Osteoblast (primary cell): ENCODE data around the gene TNPO3. TPM values are rescaled to one million over a fixed set of nuclear protein-coding genes. Genes with fewer than 3 reads are reported as not detected.
A peak's percentile ranks its signal among the peaks of the same experiment; 100 is the strongest.

Source experiments
- DNase-seq: peaks from one replicate; pipeline ENCODE4 v3.0.0; 2011; ENCODE audit warnings: low spot score, mixed read lengths; ENCODE audit not compliant: insufficient read length; ENCODE audit errors: missing footprints
- H2AFZ ChIP-seq: 2 replicates; pipeline ENCODE4 v1.6.0; 2011; ENCODE audit warnings: mild to moderate bottlenecking, low read length
- H3K27ac ChIP-seq: 2 replicates; pipeline ENCODE4 v1.5.1; 2011; ENCODE audit warnings: mild to moderate bottlenecking, low read depth, low read length, moderate library complexity
- H3K27me3 ChIP-seq: 2 replicates; pipeline ENCODE4 v1.6.0; 2012; ENCODE audit warnings: mild to moderate bottlenecking, control low read depth, inconsistent platforms, low read length, moderate library complexity; ENCODE audit not compliant: insufficient read depth
- H3K36me3 ChIP-seq: 2 replicates; pipeline ENCODE4 v1.5.1; 2011; ENCODE audit warnings: mild to moderate bottlenecking, low read length, control low read depth, moderate library complexity; ENCODE audit not compliant: insufficient read depth
- H3K4me1 ChIP-seq: 2 replicates; pipeline ENCODE4 v1.5.1; 2011; ENCODE audit warnings: mild to moderate bottlenecking, low read length, control low read depth, moderate library complexity; ENCODE audit not compliant: insufficient read depth
- H3K4me2 ChIP-seq: 2 replicates; pipeline ENCODE4 v1.6.0; 2011; ENCODE audit warnings: mild to moderate bottlenecking, low read length; ENCODE audit not compliant: insufficient read depth
- H3K4me3 ChIP-seq: fragments of 200-600 bp; sonication (generic); 3 replicates; pipeline ENCODE4 v1.5.1; 2012; ENCODE audit warnings: mild to moderate bottlenecking, low read length, inconsistent platforms; ENCODE audit not compliant: insufficient read depth
- H3K79me2 ChIP-seq: 2 replicates; pipeline ENCODE4 v1.6.0; 2012; ENCODE audit warnings: mild to moderate bottlenecking, low read length, control low read depth, inconsistent platforms; ENCODE audit not compliant: insufficient read depth
- H3K9me3 ChIP-seq: 2 replicates; pipeline ENCODE4 v1.5.1; 2011; ENCODE audit warnings: low read depth, low read length, control low read depth
- H4K20me1 ChIP-seq: 2 replicates; pipeline ENCODE4 v1.6.0; 2012; ENCODE audit warnings: mild to moderate bottlenecking, low read length, control low read depth; ENCODE audit not compliant: insufficient read depth
- CTCF ChIP-seq: IDR thresholded peaks from 2 replicates; pipeline ENCODE4 v1.5.1; 2011; ENCODE audit warnings: mild to moderate bottlenecking, low read depth, low read length, moderate library complexity; ENCODE audit errors: extremely low read depth
- total RNA-seq: library from RNA; depleted of rRNA; stranded (reverse); fragments of >200 nt; gene quantifications from 2 replicates; pipeline ENCODE4 v1.2.3, GENCODE V29; 2012

Gene TNPO3
- total RNA-seq, 1 donor = 56.1 TPM

GRCh38 chr7:128919881-128920799, 134.8 kb downstream of the TNPO3 start:
- TF ChIP-seq CTCF = no peak
- Histone ChIP-seq H3K79me2 (no peaks in the 10 kb centered on the region), H3K4me3 (no peak overlapping the region), H4K20me1 (no peaks in the 10 kb centered on the region), H3K4me2 (no peak overlapping the region), H3K9me3 (no peaks in the 10 kb centered on the region), H2AFZ (no peak overlapping the region), H3K27me3 (peaks cover 78% of the 10 kb centered on the region), H3K36me3 (no peaks in the 10 kb centered on the region), H3K27ac (no peak overlapping the region), H3K4me1 (no peaks in the 10 kb centered on the region)
- peak; percentile 73 for DNase-seq

GRCh38 chr7:128919241-128919640, 135.7 kb downstream of the TNPO3 start:
- Histone ChIP-seq H3K4me1 (no peaks in the 10 kb centered on the region), H3K4me2 (no peak overlapping the region), H3K27ac (no peak overlapping the region), H3K4me3 (no peak overlapping the region), H3K9me3 (no peaks in the 10 kb centered on the region), H2AFZ (no peak overlapping the region), H3K36me3 (no peaks in the 10 kb centered on the region), H3K27me3 (peaks cover 77% of the 10 kb centered on the region), H3K79me2 (no peaks in the 10 kb centered on the region), H4K20me1 (no peaks in the 10 kb centered on the region)
- no peak for TF ChIP-seq CTCF
- no peak for DNase-seq

GRCh38 chr7:128918016-128918665, 136.8 kb downstream of the TNPO3 start:
- TF ChIP-seq CTCF = no peak
- Histone ChIP-seq H3K79me2 (no peaks in the 10 kb centered on the region), H3K4me1 (no peaks in the 10 kb centered on the region), H3K4me2 (no peak overlapping the region), H3K27me3 (peaks cover 73% of the 10 kb centered on the region), H2AFZ (no peak overlapping the region), H3K4me3 (no peak overlapping the region), H3K9me3 (no peaks in the 10 kb centered on the region), H3K27ac (no peak overlapping the region), H4K20me1 (no peaks in the 10 kb centered on the region), H3K36me3 (no peaks in the 10 kb centered on the region)
- DNase-seq = peak; percentile 39

GRCh38 chr7:128917122-128917521, 137.8 kb downstream of the TNPO3 start:
- Histone ChIP-seq H3K9me3 (no peaks in the 10 kb centered on the region), H3K27me3 (peaks cover 72% of the 10 kb centered on the region), H3K4me1 (no peaks in the 10 kb centered on the region), H3K79me2 (no peaks in the 10 kb centered on the region), H3K4me2 (no peak overlapping the region), H3K36me3 (no peaks in the 10 kb centered on the region), H3K4me3 (no peak overlapping the region), H3K27ac (no peak overlapping the region), H2AFZ (no peak overlapping the region), H4K20me1 (no peaks in the 10 kb centered on the region)
- TF ChIP-seq CTCF = no peak
- DNase-seq = no peak
